Keratinocyte (primary cell): Measurements from ENCODE around the gene FOLR1. TPM values are rescaled to one million over a fixed set of nuclear protein-coding genes. Genes with fewer than 3 reads are reported as not detected.

ENCODE experiments used
- DNase-seq: peaks from one replicate; pipeline ENCODE4 v3.0.0-alpha.2; 2011; ENCODE audit warnings: low read depth, missing footprints, low spot score
- FAIRE-seq: peaks from 2 replicates; lab custom pipeline; 2011; peaks lifted over from hg19 to GRCh38; lab: Jason Lieb, UNC
- H2AFZ ChIP-seq: 2 replicates; pipeline ENCODE4 v1.6.0; 2012; ENCODE audit warnings: low read length, control low read depth, inconsistent platforms; ENCODE audit not compliant: control insufficient read depth
- H3K27ac ChIP-seq: 2 replicates; pipeline ENCODE4 v1.5.1; 2011; ENCODE audit warnings: low read length; ENCODE audit not compliant: control insufficient read depth, insufficient read depth
- H3K27me3 ChIP-seq: 3 replicates; pipeline ENCODE4 v1.6.0; 2011; ENCODE audit warnings: low read length; ENCODE audit not compliant: control insufficient read depth, insufficient read depth; ENCODE audit errors: extremely low read depth
- H3K36me3 ChIP-seq, 2 experiments: 2 replicates in 1 of 2; 3 replicates in 1 of 2; pipeline ENCODE4 v1.5.1; 2011; ENCODE audit warnings: low read length in 2 of 2, mild to moderate bottlenecking in 1 of 2; ENCODE audit not compliant: control insufficient read depth in 2 of 2, insufficient read depth in 2 of 2; ENCODE audit errors: extremely low read depth in 1 of 2
- H3K4me1 ChIP-seq: 3 replicates; pipeline ENCODE4 v1.5.1; 2011; ENCODE audit warnings: low read length; ENCODE audit not compliant: control insufficient read depth, insufficient read depth; ENCODE audit errors: extremely low read depth
- H3K4me2 ChIP-seq: 3 replicates; pipeline ENCODE4 v1.6.0; 2011; ENCODE audit warnings: low read depth, low read length; ENCODE audit not compliant: control insufficient read depth, insufficient read depth; ENCODE audit errors: extremely low read depth
- H3K4me3 ChIP-seq, 3 experiments: fragments of 200-600 bp in 1 of 3; sonication (generic) in 1 of 3; 2 replicates in 2 of 3; 3 replicates in 1 of 3; pipeline ENCODE4 v1.5.1; 2011 to 2016; ENCODE audit warnings: low read length in 3 of 3, mild to moderate bottlenecking in 3 of 3, control low read depth in 2 of 3, inconsistent platforms in 1 of 3, low read depth in 1 of 3, mixed read lengths in 1 of 3, mixed run types in 1 of 3, moderate library complexity in 1 of 3; ENCODE audit not compliant: control insufficient read depth in 2 of 3, insufficient read depth in 2 of 3; ENCODE audit errors: extremely low read depth in 1 of 3
- H3K79me2 ChIP-seq: 2 replicates; pipeline ENCODE4 v1.6.0; 2012; ENCODE audit warnings: low read length; ENCODE audit not compliant: control insufficient read depth, insufficient read depth
- H3K9ac ChIP-seq: 3 replicates; pipeline ENCODE4 v1.6.0; 2011; ENCODE audit warnings: low read length; ENCODE audit not compliant: control insufficient read depth, insufficient read depth; ENCODE audit errors: extremely low read depth
- H3K9me1 ChIP-seq: 3 replicates; pipeline ENCODE4 v1.6.0; 2011; ENCODE audit warnings: low read length; ENCODE audit not compliant: control insufficient read depth, insufficient read depth; ENCODE audit errors: extremely low read depth
- H3K9me3 ChIP-seq: 2 replicates; pipeline ENCODE4 v1.5.1; 2012; ENCODE audit warnings: low read depth, low read length; ENCODE audit not compliant: control insufficient read depth
- H4K20me1 ChIP-seq: 3 replicates; pipeline ENCODE4 v1.6.0; 2011; ENCODE audit warnings: low read length; ENCODE audit not compliant: control insufficient read depth, insufficient read depth; ENCODE audit errors: extremely low read depth
- CTCF ChIP-seq, 3 experiments: IDR thresholded peaks in 1 of 3; conservative IDR thresholded peaks in 1 of 3; optimal IDR thresholded peaks in 1 of 3; 2 replicates in 2 of 3; 3 replicates in 1 of 3; pipeline versions ENCODE3 to v1.5.1; 2011; ENCODE audit warnings: low read length in 3 of 3, mild to moderate bottlenecking in 3 of 3, moderate library complexity in 2 of 3, control low read depth in 1 of 3, inconsistent platforms in 1 of 3; ENCODE audit not compliant: insufficient read depth in 2 of 3; ENCODE audit errors: extremely low read depth in 1 of 3
- EZH2 ChIP-seq: IDR thresholded peaks from one replicate; pipeline ENCODE4 v1.6.1; 2012; ENCODE audit warnings: inconsistent platforms, mild to moderate bottlenecking, low read length, moderate library complexity
- dilution Hi-C: fragments of 300-500 bp; cut with MboI; formaldehyde crosslinking; loops from one replicate; pipeline ENCODE4 v1.7.0; 2020; ENCODE audit warnings: low sequenced_read_pairs; ENCODE audit not compliant: extremely low pct_ligation_motif_present
- polyA plus RNA-seq, 5 experiments: library from polyadenylated mRNA; depleted of rRNA in 3 of 5; stranded (reverse) in 3 of 5; stranded (forward) in 1 of 5; unstranded in 1 of 5; fragments of >200 nt; gene quantifications; 1 replicate in 1 of 5; 2 replicates in 3 of 5; 3 replicates in 1 of 5; pipeline versions ENCODE4 v1.2.1 to v1.2.3, GENCODE V29; 2011 to 2012; ENCODE audit warnings: missing spikeins in 2 of 5, low read depth in 1 of 5, low replicate concordance in 1 of 5

FOLR1 gene
- polyA plus RNA-seq, 1 donor (not counting 4 experiments of a cell fraction or from before 2014, with no cell fraction given): 0.13 TPM

DNA sequence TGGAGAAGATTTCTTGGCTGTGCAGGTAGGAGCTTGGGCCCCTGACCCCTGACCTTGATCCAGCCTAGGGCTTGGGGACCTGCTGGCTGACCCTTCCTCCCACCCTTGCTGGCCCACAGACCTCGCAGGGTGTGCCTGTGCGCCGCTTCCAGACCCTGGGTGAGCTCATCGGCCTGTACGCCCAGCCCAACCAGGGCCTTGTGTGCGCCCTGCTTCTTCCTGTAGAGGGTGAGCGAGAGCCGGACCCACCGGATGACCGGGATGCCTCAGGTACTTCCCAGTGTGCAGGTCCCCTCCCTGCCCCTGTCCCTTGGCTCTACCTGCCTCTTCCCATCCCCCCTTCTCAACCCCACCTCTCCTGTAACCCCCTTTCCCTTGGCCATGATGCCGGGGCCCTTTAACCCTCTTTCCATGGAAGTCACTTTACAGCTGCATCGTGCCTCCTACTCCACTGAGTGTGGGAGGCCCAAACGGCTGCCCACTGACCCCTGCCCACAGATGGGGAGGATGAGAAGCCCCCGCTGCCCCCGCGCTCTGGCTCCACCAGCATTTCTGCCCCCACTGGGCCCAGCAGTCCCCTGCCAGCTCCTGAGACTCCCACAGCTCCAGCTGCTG, 36.4 kb downstream of the FOLR1 start:
- Histone ChIP-seq H3K79me2 (peaks cover 29% of the 10 kb centered on the region), H3K4me2 (no peak overlapping the region), H3K9me3 (no peaks in the 10 kb centered on the region), H3K4me1 (peaks cover 3% of the 10 kb centered on the region), H4K20me1 (peaks cover 3% of the 10 kb centered on the region), H3K27me3 (no peaks in the 10 kb centered on the region), H2AFZ (no peak overlapping the region), H3K9ac (no peak overlapping the region), H3K27ac (no peak overlapping the region), H3K9me1 (no peaks in the 10 kb centered on the region), H3K36me3 (peaks cover 40 to 45% of the 10 kb centered on the region in 2 experiments), H3K4me3 (no peak overlapping the region)
- dilution Hi-C loops: no loop called here
- no peak for FAIRE-seq
- DNase-seq: no peak
- TF ChIP-seq EZH2: no peak
- TF ChIP-seq CTCF (optimal IDR thresholded peaks at IDR 0.05 in 1 of 3, IDR thresholded peaks at IDR 0.05 in 1 of 3, conservative IDR thresholded peaks at IDR 0.05 in 1 of 3; ENCODE audit: extremely low read depth in 1 of 3, insufficient read depth in 2 of 3, low read length in 3 of 3): no peak

GRCh38 chr11:72228844-72229231, 36.9 kb downstream of the FOLR1 start:
- Histone ChIP-seq H3K36me3 (peaks cover 45 to 50% of the 10 kb centered on the region in 2 experiments), H3K4me1 (peaks cover 3% of the 10 kb centered on the region), H3K9me1 (no peaks in the 10 kb centered on the region), H4K20me1 (peaks cover 3% of the 10 kb centered on the region), H3K9me3 (no peaks in the 10 kb centered on the region), H3K79me2 (peaks cover 29% of the 10 kb centered on the region), H2AFZ (no peak overlapping the region), H3K9ac (no peak overlapping the region), H3K4me2 (no peak overlapping the region), H3K4me3 (no peak overlapping the region), H3K27ac (no peak overlapping the region), H3K27me3 (no peaks in the 10 kb centered on the region)
- FAIRE-seq: no peak
- TF ChIP-seq EZH2 (no peak), CTCF (optimal IDR thresholded peaks at IDR 0.05 in 1 of 3, IDR thresholded peaks at IDR 0.05 in 1 of 3, conservative IDR thresholded peaks at IDR 0.05 in 1 of 3; ENCODE audit: extremely low read depth in 1 of 3, insufficient read depth in 2 of 3, low read length in 3 of 3) (no peak)
- dilution Hi-C loops: no loop called here
- no peak for DNase-seq
